B cell (primary cell): ENCODE data around the gene MTFR2.

Experiments
- EZH2 ChIP-seq: IDR thresholded peaks from 2 replicates; pipeline ENCODE4 v1.6.1; 2012; ENCODE audit warnings: borderline replicate concordance, low read depth, mild to moderate bottlenecking, moderate library complexity, low read length; ENCODE audit not compliant: insufficient read depth, poor library complexity, severe bottlenecking
- TF ChIP-seq, protein P1 (sequence below): fragments of 200-600 bp; IDR thresholded peaks from one replicate; pipeline ENCODE4 v1.8.0; 2022; ENCODE audit warnings: antibody characterized with exemption, mild to moderate bottlenecking

- TF ChIP-seq, protein P1, sequence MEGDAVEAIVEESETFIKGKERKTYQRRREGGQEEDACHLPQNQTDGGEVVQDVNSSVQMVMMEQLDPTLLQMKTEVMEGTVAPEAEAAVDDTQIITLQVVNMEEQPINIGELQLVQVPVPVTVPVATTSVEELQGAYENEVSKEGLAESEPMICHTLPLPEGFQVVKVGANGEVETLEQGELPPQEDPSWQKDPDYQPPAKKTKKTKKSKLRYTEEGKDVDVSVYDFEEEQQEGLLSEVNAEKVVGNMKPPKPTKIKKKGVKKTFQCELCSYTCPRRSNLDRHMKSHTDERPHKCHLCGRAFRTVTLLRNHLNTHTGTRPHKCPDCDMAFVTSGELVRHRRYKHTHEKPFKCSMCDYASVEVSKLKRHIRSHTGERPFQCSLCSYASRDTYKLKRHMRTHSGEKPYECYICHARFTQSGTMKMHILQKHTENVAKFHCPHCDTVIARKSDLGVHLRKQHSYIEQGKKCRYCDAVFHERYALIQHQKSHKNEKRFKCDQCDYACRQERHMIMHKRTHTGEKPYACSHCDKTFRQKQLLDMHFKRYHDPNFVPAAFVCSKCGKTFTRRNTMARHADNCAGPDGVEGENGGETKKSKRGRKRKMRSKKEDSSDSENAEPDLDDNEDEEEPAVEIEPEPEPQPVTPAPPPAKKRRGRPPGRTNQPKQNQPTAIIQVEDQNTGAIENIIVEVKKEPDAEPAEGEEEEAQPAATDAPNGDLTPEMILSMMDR: no peak
- TF ChIP-seq EZH2: no peak
Observed at GRCh38 chr6:136236466-136237293, 13.4 kb downstream of the MTFR2 start.
